GM18526 (cell line): ENCODE measurements around the gene IL37.

ENCODE experiments used
- POLR2A ChIP-seq: IDR thresholded peaks from 3 replicates; pipeline ENCODE4 v1.6.1; 2011; ENCODE audit not compliant: insufficient read length; ENCODE audit errors: extremely low read depth

Gene IL37

DNA sequence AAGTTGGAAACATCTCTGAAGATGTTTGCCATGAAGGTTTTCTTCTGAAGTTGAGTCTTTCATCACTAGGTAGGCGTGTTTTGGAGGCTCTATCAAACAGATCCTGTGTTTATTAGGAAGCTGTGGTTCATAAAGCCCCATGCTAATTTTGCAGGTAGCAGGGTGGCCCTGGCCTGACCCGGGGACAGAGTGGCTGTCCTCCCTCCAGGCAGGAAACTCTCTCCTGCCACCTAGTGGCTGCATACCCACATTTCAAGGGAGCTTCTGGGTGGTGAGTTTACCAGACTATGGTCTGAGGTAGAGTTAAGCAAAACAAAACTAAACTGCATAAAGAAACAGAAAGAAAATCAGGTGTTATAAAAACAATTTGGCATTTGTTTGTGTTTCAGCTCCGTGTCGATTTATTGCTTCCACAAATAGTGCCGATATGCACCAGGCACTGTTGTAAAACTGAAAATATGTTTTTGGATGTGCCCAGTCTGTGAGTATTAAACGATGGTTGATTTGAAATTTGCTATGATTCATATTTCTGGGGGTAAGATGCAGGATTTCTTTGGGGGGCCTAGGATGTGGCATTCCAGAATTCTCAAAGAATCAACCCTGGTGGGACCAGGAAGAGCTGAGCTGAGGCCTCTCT lies 26.0 kb upstream of the IL37 start:
- TF ChIP-seq POLR2A: no peak

DNA sequence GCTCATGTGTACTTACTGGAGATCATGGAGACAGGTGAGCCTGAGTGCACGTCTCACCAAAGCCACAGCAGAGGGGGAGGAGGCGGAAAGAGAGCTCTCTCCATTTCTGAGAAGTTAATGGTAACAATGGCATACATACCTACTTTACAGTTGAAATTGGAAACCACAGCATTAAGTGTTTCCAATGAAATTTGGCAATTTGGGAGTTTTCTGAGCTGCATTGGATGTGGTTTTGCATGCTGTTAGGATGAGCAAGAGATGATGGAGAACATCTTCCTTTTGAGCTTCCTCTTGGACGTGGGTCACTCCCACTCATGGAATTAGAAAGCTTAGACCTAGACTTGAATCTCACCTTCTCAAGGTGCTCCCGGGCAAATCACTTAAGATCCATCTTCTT lies 25.5 kb upstream of the IL37 start:
- TF ChIP-seq POLR2A: no peak

DNA sequence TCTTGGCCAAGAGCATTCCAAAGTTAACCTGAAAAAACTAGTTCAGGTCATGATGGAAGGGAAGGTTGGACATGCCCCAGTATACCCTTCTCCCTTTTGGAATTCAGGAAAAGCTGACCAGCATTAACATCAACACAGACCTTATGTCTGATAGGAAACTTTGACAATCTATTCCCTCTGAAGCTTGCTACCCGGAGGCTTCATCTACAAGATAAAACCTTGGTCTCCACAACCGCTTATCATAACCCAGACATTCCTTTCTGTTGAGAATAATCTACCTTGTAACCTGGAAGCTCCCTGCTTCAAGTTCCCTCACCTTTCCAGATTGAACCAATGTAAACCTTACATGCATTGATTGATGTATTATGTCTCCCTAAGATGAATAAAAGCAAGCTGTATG lies 24.7 kb upstream of the IL37 start:
- TF ChIP-seq POLR2A: no peak

DNA sequence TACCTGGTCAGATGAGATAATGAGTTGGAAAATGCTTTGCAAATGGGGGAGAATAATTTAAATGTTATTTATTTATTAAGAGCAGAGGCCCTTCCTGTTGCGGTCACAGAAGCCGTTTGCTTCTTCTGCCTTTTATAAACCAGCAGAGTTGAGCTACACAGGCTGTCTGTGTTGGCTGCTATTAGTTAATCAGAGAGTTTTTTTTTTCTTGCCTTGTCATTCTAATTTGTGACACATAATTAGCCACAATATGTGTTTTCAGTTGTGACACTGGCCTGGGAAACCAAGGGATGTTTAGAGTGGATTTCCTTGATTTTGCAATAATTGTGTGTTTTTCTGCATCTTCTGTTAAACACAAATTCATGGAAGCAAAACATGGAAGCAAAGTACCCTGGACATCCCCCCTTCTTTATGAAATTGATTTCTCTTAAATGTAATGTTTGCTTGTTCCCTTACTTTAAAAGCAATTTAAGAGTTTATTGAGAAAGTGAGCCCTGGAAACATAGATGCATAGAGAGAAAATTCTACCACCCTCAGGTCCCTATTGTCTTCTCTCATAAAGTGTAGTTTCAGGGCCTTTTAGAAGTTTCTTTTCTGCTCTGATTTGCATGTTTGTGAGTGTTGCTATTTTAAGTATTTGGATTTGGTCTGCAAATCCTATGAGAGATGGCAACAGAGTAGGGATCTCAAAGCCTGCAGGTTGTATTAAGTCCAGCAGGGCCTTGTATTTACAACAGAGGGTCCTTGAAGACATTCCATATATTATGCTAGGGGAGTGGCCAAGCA lies 22.8 kb upstream of the IL37 start:
- no peak for TF ChIP-seq POLR2A

DNA sequence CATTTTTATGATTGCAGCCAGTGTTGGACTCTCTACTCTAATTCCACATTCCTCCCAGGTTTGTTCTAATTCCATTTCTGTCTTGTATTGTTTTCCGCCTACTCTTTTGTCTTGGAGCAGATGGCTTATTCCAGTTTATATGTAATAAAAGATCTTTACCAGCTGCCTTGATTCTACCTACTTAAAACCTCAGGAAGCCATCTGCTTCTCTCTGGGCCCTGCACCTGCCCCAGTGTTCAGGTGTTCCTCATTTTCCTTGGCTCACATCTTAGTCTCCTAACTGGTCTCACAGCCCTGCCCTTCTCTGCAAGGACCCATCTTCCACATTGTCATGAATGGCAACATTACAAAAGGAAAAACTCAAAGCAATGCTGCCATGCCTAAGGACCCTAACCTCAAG lies 21.0 kb upstream of the IL37 start:
- no peak for TF ChIP-seq POLR2A

DNA sequence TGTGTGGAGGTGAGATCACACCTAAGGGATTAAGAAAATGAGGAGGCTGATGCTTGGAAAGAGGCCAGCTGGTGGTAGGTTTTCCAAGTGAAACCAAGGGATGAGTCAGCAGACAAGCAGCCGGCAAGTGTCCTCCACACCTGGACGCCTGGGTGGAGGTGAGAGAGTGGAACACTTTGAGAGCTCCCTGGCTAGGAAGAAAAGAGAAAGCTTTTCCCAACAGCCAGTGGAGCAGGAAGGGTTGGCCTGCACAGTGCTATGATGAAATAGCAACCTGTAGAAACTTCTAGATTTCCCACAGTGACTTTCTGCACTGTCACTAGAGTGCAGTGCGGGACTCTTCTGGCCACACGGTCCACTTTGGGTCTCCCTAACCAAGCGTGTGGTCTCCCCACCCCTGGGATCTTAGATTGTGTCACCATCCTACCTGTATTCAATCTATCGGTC lies 19.6 kb upstream of the IL37 start:
- TF ChIP-seq POLR2A: no peak

DNA sequence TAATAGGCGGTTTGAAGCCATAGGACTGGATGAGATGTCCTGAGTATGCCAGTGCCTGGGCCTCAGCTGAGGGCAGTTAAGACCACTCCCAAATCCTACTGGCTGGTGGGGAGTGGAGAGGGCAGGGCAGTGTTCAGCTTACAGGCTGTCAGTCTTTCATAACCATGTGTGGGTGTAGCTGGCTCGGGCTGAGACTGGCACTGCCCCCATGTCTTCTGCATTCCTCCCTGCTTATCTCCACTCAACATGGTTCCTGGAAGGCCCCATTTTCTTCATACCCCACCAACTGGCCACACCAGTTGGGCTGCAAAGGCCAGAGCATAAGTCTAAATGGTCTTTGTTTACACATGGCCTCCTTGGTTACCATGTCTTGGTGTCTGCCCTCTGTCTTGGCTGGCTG lies 17.2 kb upstream of the IL37 start:
- no peak for TF ChIP-seq POLR2A

DNA sequence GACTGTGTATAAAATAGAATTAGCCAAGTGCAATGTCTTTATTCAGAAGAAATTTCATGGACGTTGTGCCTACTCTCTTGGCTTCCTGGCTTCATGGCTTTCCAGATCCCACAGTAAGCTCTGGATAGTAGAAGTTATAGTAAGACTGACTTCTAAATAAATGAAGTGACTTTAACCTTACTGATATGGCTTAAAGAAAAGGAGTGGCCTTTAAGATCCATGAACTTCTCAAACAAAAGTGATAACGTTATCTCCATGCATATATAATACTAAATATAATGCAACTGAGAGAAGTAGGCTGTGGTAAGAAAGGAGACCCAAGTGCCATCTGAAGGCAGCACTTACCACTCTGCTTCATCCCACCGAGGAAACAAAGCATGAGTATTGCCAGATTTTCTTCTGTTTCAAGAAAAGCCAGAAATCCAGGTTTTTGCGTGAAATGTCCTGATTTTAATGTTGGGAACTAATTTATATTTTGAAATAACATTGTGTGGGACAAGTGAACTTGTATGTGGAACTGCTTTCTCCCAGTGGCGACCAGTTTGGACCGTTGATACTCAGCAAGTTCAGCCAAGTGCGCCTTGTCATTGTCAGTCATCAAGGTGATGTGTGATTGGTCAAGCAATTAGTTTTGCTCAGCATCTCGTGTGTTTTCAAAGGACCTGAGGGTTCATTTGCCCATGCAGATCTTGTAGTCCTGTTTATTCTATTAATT lies 13.9 kb upstream of the IL37 start:
- no peak for TF ChIP-seq POLR2A

DNA sequence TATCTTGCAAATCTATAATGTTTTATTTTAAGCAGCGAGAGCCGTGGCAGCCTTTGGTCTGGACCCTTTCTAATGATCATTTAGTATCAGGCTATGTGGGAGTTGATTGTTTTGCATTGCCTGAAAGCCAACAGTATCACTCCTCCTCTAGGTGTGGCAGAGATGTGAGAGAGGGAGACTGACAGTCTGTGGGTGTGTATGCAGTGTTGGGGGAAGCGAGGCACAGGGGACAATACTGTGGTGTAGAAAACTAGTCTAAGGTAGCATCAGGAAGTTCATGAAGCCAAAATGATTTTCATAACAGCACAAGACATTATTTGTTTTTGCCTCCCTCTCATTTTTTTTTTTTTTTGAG lies 13.4 kb upstream of the IL37 start:
- TF ChIP-seq POLR2A: no peak

DNA sequence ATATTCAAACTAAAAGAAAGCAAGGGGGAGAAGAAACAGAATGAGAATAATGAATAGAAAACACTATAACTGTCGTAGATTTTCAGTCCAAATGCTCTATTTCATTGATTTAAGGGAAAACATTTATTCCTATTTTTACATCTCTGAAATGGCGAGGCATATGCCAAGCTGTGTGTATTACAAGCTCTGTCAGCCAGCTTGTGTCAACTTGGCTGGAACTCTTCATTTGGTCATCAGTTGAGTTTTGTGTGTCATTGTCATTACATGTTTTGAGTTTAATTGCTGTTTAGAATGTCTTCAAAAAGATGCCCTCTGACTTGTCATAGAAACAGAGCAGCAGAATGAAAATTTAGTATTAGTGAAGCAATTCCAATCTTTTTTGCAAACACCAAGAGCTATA lies 8.1 kb upstream of the IL37 start:
- TF ChIP-seq POLR2A: no peak

DNA sequence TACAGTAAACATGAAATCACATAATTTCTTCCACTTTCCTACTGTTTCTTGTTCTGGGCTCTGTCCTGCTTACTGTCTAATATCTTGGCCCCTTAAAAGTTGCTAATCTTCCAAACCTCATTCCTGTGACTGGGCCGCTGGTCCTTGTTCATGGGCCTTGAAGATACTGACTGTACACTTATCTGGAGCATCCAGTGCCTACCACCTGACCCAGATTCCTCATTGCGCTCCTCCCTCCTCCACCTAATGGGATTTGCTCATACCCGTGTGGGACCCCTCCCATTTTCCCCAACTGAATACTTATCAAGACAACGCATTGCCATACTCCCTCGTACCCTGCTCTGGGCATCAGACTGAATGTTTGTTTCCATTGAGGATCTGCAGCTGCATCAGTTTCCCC lies 6.1 kb upstream of the IL37 start:
- TF ChIP-seq POLR2A: no peak

DNA sequence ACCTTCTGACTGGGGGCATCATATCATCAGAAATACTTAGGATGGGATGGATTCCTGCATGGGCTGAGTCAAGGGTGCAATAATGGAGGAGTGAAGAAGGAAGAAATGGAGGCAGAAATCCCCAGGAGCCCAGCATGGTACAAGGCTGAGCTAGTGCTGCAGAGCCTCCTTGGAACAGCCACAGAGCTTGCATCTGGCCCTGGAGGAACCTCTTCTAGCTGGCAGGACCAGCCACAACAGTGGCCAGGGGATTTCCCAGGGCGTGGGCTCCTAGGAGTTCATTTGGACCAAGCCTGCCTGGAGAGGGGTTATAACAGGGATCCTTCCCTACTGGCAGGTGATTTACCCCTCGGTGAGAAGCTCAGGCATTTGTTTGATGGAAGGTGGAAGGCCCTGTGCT lies 4.7 kb upstream of the IL37 start:
- TF ChIP-seq POLR2A: no peak

DNA sequence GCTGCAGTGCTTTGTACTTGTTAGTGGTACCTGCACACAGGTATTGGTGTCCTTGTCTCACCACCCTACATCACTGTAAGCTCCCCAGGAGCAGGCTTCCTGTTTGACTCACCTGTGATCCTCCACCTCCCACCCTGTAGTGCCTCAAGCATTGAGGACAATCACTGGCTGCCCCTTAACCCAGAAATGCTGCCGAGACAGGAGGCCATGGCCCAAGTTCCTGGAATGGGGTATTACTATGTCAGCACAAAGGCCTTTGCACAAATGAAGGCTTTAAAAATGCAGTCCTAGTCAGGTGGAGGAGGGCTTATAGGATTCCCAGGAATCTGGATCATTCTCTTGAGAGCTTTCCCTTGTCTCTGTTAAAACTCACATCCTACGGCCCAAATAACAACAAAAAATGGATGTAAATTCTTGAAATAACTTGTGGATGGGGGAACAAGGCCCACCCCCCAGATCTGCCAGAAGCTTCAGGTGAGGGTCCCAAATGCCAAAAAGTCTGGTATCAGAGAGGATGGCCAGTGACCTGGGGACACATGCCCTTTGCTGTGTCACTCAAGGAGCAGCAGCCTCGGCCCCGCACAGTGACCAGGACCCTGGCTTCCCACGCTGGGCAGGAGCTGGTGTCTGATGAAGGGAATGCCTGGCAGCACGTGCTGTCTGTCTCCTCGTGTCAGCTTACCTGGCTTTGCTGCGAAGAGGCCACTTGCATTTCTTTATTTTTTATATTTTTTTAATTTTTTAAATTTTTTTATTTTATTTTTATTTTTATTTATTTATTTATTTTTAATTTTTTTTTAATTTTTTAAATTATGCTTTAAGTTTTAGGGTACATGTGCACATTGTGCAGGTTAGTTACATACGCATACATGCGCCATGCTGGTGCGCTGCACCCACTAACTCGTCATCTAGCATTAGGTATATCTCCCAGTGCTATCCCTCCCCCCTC lies 3.7 kb upstream of the IL37 start:
- no peak for TF ChIP-seq POLR2A

DNA sequence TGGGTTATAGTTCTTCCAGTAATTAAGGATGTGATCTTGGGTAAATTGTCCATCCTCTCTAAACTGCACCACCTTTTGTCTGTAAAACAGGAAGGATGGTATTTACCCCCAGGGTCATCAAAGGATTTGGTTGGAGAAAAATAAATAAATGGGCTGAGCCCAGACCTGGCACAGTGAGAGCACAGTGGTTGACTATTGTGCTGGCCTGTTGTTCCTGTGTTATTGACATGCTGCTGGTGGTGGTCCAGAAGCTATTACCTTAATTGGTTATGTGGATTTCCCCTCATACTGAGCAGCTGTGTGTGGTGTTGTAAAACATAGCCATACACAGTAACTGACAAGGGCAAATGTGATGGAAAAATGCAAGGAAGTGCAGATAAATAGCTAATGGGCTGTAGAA lies 746 bp upstream of the IL37 start:
- no peak for TF ChIP-seq POLR2A

DNA sequence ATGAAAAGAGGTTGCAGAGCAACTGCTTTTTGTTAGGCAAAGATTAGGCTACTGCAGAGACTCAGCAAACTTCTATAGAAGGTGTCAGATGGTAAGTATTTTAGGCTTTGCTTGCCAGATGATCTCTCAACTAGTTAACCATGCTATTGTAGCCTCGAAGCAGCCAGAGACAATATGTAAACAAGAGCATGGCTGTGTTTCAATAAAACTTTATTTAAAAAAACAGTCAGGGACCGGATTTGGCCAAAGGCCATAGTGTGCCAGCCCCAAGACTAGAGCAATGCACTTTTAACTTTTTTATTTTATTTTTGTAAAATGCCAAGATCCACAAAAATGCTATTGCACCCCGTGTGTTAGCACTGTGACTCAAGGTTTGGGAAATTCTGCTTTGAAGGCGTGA lies 1.4 kb downstream of the IL37 start:
- no peak for TF ChIP-seq POLR2A
